Natural killer cell (primary cell): ENCODE data around the gene ARID3C. TPM values are rescaled to one million over a fixed set of nuclear protein-coding genes. Genes with fewer than 3 reads are reported as not detected.
A peak's percentile ranks its signal among the peaks of the same experiment; 100 is the strongest.

ENCODE experiments used
- ATAC-seq, 3 donors: fragments of 150-1000 bp in 2 of 3; fragments of 200-7000 bp in 1 of 3; cut with Tn5 transposase; 1 replicate in 1 of 3; 2 replicates in 2 of 3; pipeline ENCODE4 v1.10.0; 2021; ENCODE audit warnings: mild to moderate bottlenecking in 2 of 3, moderate library complexity in 2 of 3
- DNase-seq, 2 donors: peaks; one replicate each; pipeline versions ENCODE4 v3.0.0 to v3.0.0-alpha.2; 2013 to 2021; ENCODE audit warnings: mixed read lengths in 1 of 2
- H3K27ac ChIP-seq: one replicate; pipeline ENCODE4 v1.5.1; 2013; ENCODE audit warnings: mild to moderate bottlenecking, low read length
- H3K27me3 ChIP-seq: one replicate; pipeline ENCODE4 v1.6.1; 2013; ENCODE audit warnings: low read length; ENCODE audit not compliant: control insufficient read depth, insufficient read depth
- H3K36me3 ChIP-seq: one replicate; pipeline ENCODE4 v1.6.1; 2013; ENCODE audit warnings: low read length; ENCODE audit not compliant: control insufficient read depth, insufficient read depth
- H3K4me1 ChIP-seq: one replicate; pipeline ENCODE4 v1.6.1; 2013; ENCODE audit warnings: low read length; ENCODE audit not compliant: control insufficient read depth, insufficient read depth
- H3K4me3 ChIP-seq: one replicate; pipeline ENCODE4 v1.5.1; 2013; ENCODE audit warnings: low read length
- H3K9me3 ChIP-seq: one replicate; pipeline ENCODE4 v1.6.1; 2013; ENCODE audit warnings: low read length; ENCODE audit not compliant: control insufficient read depth, insufficient read depth
- H3K27ac Mint-ChIP-seq, 2 donors: one replicate each; pipeline ENCODE4 v1.8.0; 2022; ENCODE audit warnings: mild to moderate bottlenecking in 2 of 2, mixed read lengths in 2 of 2, moderate library complexity in 1 of 2
- H3K27me3 Mint-ChIP-seq, 2 donors: one replicate each; pipeline ENCODE4 v1.8.0; 2022; ENCODE audit warnings: low read depth in 2 of 2, mixed read lengths in 2 of 2
- H3K36me3 Mint-ChIP-seq: one replicate; pipeline ENCODE4 v1.8.0; 2022; ENCODE audit warnings: mixed read lengths
- H3K4me1 Mint-ChIP-seq, 2 donors: one replicate each; pipeline ENCODE4 v1.8.0; 2022; ENCODE audit warnings: mixed read lengths in 2 of 2
- H3K4me3 Mint-ChIP-seq: one replicate; pipeline ENCODE4 v1.8.0; 2022; ENCODE audit warnings: mild to moderate bottlenecking, moderate library complexity, mixed read lengths
- H3K9me3 Mint-ChIP-seq, 2 donors: one replicate each; pipeline ENCODE4 v1.8.0; 2022; ENCODE audit warnings: mixed read lengths in 2 of 2
- WGBS: methylation state at CpG from one replicate; pipeline ENCODE4 v1.1.7; 2013; ENCODE audit warnings: missing lambda C conversion rate; ENCODE audit not compliant: insufficient coverage; 5-methylcytosine and 5-hydroxymethylcytosine counted together
- intact Hi-C: fragments of 100-400 bp; cut with micrococcal nuclease; formaldehyde crosslinking; loops from one replicate; pipeline ENCODE4 v1.14.2; 2022
- total RNA-seq, 4 donors: library from RNA; stranded (reverse); fragments of 120-200 nt in 1 of 4; gene quantifications; one replicate each; pipeline versions ENCODE4 v1.2.3 to v1.2.4, GENCODE V29; 2013 to 2022
- TF ChIP-seq, protein P1 (sequence below): fragments of 200-600 bp; IDR thresholded peaks from one replicate; pipeline ENCODE4 v1.8.0; 2022; ENCODE audit warnings: antibody characterized with exemption

The ARID3C gene
- total RNA-seq, 3 donors from 2014 or later (not counting 1 experiment from before 2014, with no cell fraction given) = 0.24 to 0.77 TPM; not detected in 1

- Mint-ChIP-seq H3K4me3 (no peak overlapping the region), H3K27me3 (peaks cover 56 to 66% of the 10 kb centered on the region in 2 donors), H3K27ac (no peak overlapping the region), H3K36me3 (no peaks in the 10 kb centered on the region), H3K4me1 (peaks cover 0 to 8% of the 10 kb centered on the region in 2 donors), H3K9me3 (no peaks in the 10 kb centered on the region)
- Histone ChIP-seq H3K4me3 (no peak overlapping the region), H3K9me3 (no peaks in the 10 kb centered on the region), H3K27ac (no peak overlapping the region), H3K4me1 (peaks cover 8% of the 10 kb centered on the region), H3K27me3 (peaks cover 25% of the 10 kb centered on the region), H3K36me3 (no peaks in the 10 kb centered on the region)
- ATAC-seq = no peak
- TF ChIP-seq, protein P1, sequence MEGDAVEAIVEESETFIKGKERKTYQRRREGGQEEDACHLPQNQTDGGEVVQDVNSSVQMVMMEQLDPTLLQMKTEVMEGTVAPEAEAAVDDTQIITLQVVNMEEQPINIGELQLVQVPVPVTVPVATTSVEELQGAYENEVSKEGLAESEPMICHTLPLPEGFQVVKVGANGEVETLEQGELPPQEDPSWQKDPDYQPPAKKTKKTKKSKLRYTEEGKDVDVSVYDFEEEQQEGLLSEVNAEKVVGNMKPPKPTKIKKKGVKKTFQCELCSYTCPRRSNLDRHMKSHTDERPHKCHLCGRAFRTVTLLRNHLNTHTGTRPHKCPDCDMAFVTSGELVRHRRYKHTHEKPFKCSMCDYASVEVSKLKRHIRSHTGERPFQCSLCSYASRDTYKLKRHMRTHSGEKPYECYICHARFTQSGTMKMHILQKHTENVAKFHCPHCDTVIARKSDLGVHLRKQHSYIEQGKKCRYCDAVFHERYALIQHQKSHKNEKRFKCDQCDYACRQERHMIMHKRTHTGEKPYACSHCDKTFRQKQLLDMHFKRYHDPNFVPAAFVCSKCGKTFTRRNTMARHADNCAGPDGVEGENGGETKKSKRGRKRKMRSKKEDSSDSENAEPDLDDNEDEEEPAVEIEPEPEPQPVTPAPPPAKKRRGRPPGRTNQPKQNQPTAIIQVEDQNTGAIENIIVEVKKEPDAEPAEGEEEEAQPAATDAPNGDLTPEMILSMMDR = no peak
- no peak for DNase-seq
- whole genome bisulfite sequencing = 72% methylated on average over 5 of the region's 5 CpGs
- intact Hi-C loops = no loop called here
Observed at GRCh38 chr9:34579808-34580163, 49.1 kb downstream of the ARID3C start.

DNA sequence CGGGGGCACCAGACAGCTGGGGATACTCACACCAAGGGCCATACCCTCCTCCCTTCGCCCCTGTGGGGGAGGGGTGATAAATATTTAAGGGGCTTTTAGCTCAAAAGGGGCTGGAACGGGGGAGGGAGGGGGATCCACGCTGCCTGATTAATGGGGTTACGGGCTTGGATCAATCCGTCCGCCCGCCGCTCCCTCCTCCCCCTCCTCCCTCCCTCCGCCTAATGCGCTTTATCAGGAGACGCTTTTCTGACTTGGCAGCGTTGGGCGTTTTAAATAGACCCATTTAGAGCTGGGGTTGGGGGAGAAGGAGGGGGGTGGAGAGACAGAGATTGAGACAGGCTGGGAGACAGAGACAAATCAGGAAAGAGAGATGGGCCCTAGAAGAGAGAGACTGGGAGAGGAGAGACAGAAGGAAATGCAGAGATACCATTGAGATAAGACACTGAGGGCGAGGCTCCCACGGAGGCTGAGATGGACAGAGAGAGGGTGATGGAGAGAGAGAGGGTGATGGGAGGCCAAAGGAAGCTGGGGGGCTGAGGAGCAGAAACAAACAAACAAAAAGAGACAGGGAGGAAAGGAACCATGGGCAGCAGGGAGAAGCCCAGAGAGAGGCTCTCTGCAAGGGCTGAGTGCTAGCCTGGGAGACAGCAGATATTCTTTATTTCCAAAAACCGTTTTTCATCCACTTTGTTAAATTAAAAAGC, 49.6 kb downstream of the ARID3C start:
- 12% methylated on average over 7 of the region's 17 CpGs for WGBS

DNA sequence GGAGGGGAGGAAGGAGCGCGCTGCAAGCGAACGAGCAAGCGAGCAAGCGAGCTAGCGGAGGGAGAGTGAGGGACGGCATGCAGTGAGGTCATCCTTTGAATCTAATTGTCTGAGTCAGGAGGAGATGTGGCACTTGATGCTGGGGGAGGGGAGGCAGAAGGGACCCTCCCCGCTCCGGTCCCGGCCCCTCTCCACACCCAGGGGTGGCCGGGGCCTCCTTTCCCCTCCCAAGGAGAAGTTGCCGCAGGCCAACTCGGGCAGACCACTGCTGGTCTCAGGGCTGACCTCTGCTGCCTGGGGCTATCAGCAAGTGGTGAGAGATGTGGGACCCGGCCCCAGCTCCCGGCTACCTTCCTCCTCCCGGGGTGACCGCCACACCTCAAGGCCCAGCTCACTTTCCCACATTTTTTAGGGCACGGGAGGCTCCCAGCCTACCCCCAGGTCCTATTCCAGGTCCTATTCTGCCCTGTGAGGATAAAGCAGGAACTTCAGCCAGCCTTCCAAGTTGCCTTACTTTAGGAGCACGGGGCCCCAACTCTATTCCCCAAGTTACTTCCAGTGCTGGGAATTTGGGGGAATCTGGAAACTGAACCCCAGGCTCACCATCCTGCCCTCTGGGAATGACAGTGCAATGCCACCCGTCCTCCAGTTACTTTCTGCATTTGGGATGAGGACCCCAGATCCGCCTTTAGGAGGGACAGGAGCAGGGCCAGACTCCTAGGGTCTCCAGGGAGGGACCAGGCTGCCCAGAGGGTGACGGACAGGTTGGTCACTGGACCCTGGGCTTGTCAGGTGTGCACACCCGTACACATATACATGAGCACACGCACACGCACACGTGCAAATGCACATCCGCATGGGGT, 50.4 kb downstream of the ARID3C start:
- peak overlapping the region; percentile 37 for H3K4me3 Mint-ChIP-seq
- no peak overlapping the region for H3K4me3 ChIP-seq
- peaks cover 0 to 8% of the 10 kb centered on the region in 2 donors for H3K4me1 Mint-ChIP-seq
- no peaks in the 10 kb centered on the region for H3K36me3 Mint-ChIP-seq
- no peak overlapping the region for H3K27ac ChIP-seq
- H3K27me3 Mint-ChIP-seq = peaks cover 56 to 66% of the 10 kb centered on the region in 2 donors
- WGBS = 10% methylated on average over 26 of the region's 28 CpGs
- H3K27me3 ChIP-seq = peaks cover 25% of the 10 kb centered on the region
- DNase-seq (peak in 1 of 2 donors; percentile 21), ATAC-seq (peak in 1 of 3 donors; percentile 52)
- H3K36me3 ChIP-seq = no peaks in the 10 kb centered on the region
- no peaks in the 10 kb centered on the region for H3K9me3 ChIP-seq
- TF ChIP-seq, protein P1 = no peak
- H3K9me3 Mint-ChIP-seq = no peaks in the 10 kb centered on the region
- H3K27ac Mint-ChIP-seq = no peak overlapping the region
- peaks cover 8% of the 10 kb centered on the region for H3K4me1 ChIP-seq
- intact Hi-C loops = no loop called here

More for the DNA sequence above, 49.6 kb downstream of the ARID3C start:
- no peak for ATAC-seq
- Histone ChIP-seq H3K36me3 (no peaks in the 10 kb centered on the region), H3K9me3 (no peaks in the 10 kb centered on the region), H3K4me1 (peaks cover 8% of the 10 kb centered on the region), H3K4me3 (no peak overlapping the region), H3K27ac (no peak overlapping the region), H3K27me3 (peaks cover 25% of the 10 kb centered on the region)
- TF ChIP-seq, protein P1 = no peak
- Mint-ChIP-seq H3K27ac (no peak overlapping the region), H3K27me3 (peaks cover 55 to 65% of the 10 kb centered on the region in 2 donors), H3K9me3 (no peaks in the 10 kb centered on the region), H3K4me1 (peaks cover 0 to 8% of the 10 kb centered on the region in 2 donors), H3K4me3 (no peak overlapping the region), H3K36me3 (no peaks in the 10 kb centered on the region)
- no peak for DNase-seq
- intact Hi-C loops = no loop called here
